GM23338 (cell line): ENCODE results near the gene MYH6. TPM values are rescaled to one million over a fixed set of nuclear protein-coding genes. Genes with fewer than 3 reads are reported as not detected.
A peak's percentile ranks its signal among the peaks of the same experiment; 100 is the strongest.

ENCODE experiments used
- ATAC-seq: fragments of 200-7000 bp; cut with Tn5 transposase; 3 replicates; pipeline ENCODE4 v1.9.1; 2020
- DNase-seq: peaks from one replicate; pipeline ENCODE4 v3.0.0-alpha.2; 2015; ENCODE audit warnings: low spot score
- H2AFZ ChIP-seq: fragments of 200-600 bp; sonication (generic); 2 replicates; pipeline ENCODE4 v1.8.0; 2016; ENCODE audit warnings: antibody characterized with exemption, mild to moderate bottlenecking, moderate library complexity
- H3F3A ChIP-seq: fragments of 200-600 bp; sonication (generic); replicated peaks from 2 replicates; pipeline ENCODE4 v1.8.0; 2017; ENCODE audit warnings: antibody characterized with exemption, mixed run types, low read depth
- H3K27ac ChIP-seq: fragments of 200-600 bp; sonication (generic); 2 replicates; pipeline ENCODE4 v1.6.1; 2016; ENCODE audit warnings: low read depth
- H3K27me3 ChIP-seq: fragments of 200-600 bp; sonication (generic); 2 replicates; pipeline ENCODE4 v1.8.0; 2016; ENCODE audit warnings: mild to moderate bottlenecking, mixed run types, moderate library complexity; ENCODE audit not compliant: insufficient read depth
- H3K36me3 ChIP-seq: fragments of 200-600 bp; sonication (generic); 2 replicates; pipeline ENCODE4 v1.8.0; 2016; ENCODE audit warnings: mild to moderate bottlenecking; ENCODE audit not compliant: insufficient read depth
- H3K4me1 ChIP-seq: fragments of 200-600 bp; sonication (generic); 2 replicates; pipeline ENCODE4 v1.8.0; 2016; ENCODE audit warnings: mild to moderate bottlenecking, moderate library complexity; ENCODE audit not compliant: insufficient read depth
- H3K4me2 ChIP-seq: fragments of 200-600 bp; sonication (generic); 2 replicates; pipeline ENCODE4 v1.7.1; 2017; ENCODE audit warnings: mixed run types
- H3K4me3 ChIP-seq: fragments of 200-600 bp; sonication (generic); 2 replicates; pipeline ENCODE4 v1.6.1; 2016; ENCODE audit warnings: mixed run types
- H3K79me2 ChIP-seq: fragments of 200-600 bp; sonication (generic); replicated peaks from 2 replicates; pipeline ENCODE4 v1.8.0; 2017; ENCODE audit warnings: mild to moderate bottlenecking; ENCODE audit not compliant: insufficient read depth
- H3K9me2 ChIP-seq: fragments of 200-600 bp; sonication (generic); 2 replicates; pipeline ENCODE4 v1.8.0; 2017; ENCODE audit not compliant: insufficient read depth
- H4K20me1 ChIP-seq: fragments of 200-600 bp; sonication (generic); replicated peaks from 2 replicates; pipeline ENCODE4 v1.8.0; 2017; ENCODE audit warnings: mild to moderate bottlenecking; ENCODE audit not compliant: insufficient read depth
- H3K27ac Mint-ChIP-seq: 2 replicates; pipeline ENCODE4 v1.8.0; 2020; ENCODE audit warnings: inconsistent platforms, mild to moderate bottlenecking, moderate library complexity, mixed read lengths
- H3K27me3 Mint-ChIP-seq: 3 replicates; pipeline ENCODE4 v1.8.0; 2022; ENCODE audit warnings: low read depth, mild to moderate bottlenecking, moderate library complexity, mixed read lengths, inconsistent platforms; ENCODE audit not compliant: insufficient read depth, poor library complexity
- H3K36me3 Mint-ChIP-seq: 3 replicates; pipeline ENCODE4 v1.8.0; 2021; ENCODE audit warnings: low read depth, mild to moderate bottlenecking, inconsistent platforms, moderate library complexity, mixed read lengths
- H3K4me1 Mint-ChIP-seq: 3 replicates; pipeline ENCODE4 v1.8.0; 2020; ENCODE audit warnings: mild to moderate bottlenecking, inconsistent platforms, mixed read lengths
- H3K4me3 Mint-ChIP-seq: 3 replicates; pipeline ENCODE4 v1.8.0; 2021; ENCODE audit warnings: moderate library complexity, mild to moderate bottlenecking, inconsistent platforms, mixed read lengths
- H3K9me3 Mint-ChIP-seq: 3 replicates; pipeline ENCODE4 v1.8.0; 2020; ENCODE audit warnings: moderate library complexity, mild to moderate bottlenecking, inconsistent platforms, mixed read lengths
- CREB1 ChIP-seq: fragments of 250-450 bp; sonication (Bioruptor Pico); IDR thresholded peaks from 2 replicates; pipeline ENCODE4 v1.5.0; 2020; ENCODE audit warnings: low read depth, mild to moderate bottlenecking, moderate library complexity
- EZH2 ChIP-seq: fragments of 200-600 bp; sonication (generic); IDR thresholded peaks from one replicate; pipeline ENCODE4 v1.8.0; 2017; ENCODE audit warnings: antibody characterized with exemption, mild to moderate bottlenecking, low read depth; ENCODE audit not compliant: unreplicated experiment
- JUNB ChIP-seq: IDR thresholded peaks from one replicate; pipeline ENCODE4 v1.6.1; 2016; ENCODE audit warnings: antibody characterized with exemption; ENCODE audit not compliant: unreplicated experiment
- POLR2AphosphoS5 ChIP-seq: IDR thresholded peaks from 2 replicates; pipeline ENCODE4 v1.6.1; 2016; ENCODE audit warnings: antibody characterized with exemption, low read depth
- STAT1 ChIP-seq: IDR thresholded peaks from one replicate; pipeline ENCODE4 v1.6.1; 2016; ENCODE audit warnings: antibody characterized with exemption; ENCODE audit not compliant: unreplicated experiment
- ZNF114 ChIP-seq: fragments of 250-450 bp; sonication (Bioruptor Pico); IDR thresholded peaks from 2 replicates; pipeline ENCODE4 v1.5.0; 2020; ENCODE audit warnings: mild to moderate bottlenecking, moderate library complexity
- polyA plus RNA-seq: library from polyadenylated mRNA; unstranded; fragments of >200 nt; fragmentation: Nextera tagmentation; extraction: Ambion mirVana; gene quantifications from 2 replicates; pipeline ENCODE4 v1.2.1, GENCODE V29; 2016
- total RNA-seq: library from RNA; depleted of rRNA; stranded (reverse); fragments of >200 nt; shearing (Covaris generic); gene quantifications from 2 replicates; pipeline ENCODE4 v1.2.3, GENCODE V29; 2014
- TF ChIP-seq, protein P1 (sequence below), 2 experiments: fragments of 200-600 bp in 1 of 2; sonication (generic) in 1 of 2; conservative IDR thresholded peaks; 2 replicates each; pipeline versions ENCODE4 v1.5.1 to v1.6.1; 2016 to 2017; ENCODE audit warnings: antibody characterized with exemption in 2 of 2, low read depth in 2 of 2, mild to moderate bottlenecking in 2 of 2, moderate library complexity in 1 of 2
- TF ChIP-seq, protein P2 (sequence below): IDR thresholded peaks from one replicate; pipeline ENCODE4 v1.6.1; 2018; ENCODE audit warnings: antibody characterized with exemption; ENCODE audit not compliant: unreplicated experiment
- TF ChIP-seq, protein P3 (sequence below): IDR thresholded peaks from 2 replicates; pipeline ENCODE4 v1.6.1; 2016; ENCODE audit warnings: antibody characterized with exemption

Gene MYH6
- total and polyA plus RNA-seq, 2 experiments from 2014 or later = 0.03 to 0.10 TPM

DNA sequence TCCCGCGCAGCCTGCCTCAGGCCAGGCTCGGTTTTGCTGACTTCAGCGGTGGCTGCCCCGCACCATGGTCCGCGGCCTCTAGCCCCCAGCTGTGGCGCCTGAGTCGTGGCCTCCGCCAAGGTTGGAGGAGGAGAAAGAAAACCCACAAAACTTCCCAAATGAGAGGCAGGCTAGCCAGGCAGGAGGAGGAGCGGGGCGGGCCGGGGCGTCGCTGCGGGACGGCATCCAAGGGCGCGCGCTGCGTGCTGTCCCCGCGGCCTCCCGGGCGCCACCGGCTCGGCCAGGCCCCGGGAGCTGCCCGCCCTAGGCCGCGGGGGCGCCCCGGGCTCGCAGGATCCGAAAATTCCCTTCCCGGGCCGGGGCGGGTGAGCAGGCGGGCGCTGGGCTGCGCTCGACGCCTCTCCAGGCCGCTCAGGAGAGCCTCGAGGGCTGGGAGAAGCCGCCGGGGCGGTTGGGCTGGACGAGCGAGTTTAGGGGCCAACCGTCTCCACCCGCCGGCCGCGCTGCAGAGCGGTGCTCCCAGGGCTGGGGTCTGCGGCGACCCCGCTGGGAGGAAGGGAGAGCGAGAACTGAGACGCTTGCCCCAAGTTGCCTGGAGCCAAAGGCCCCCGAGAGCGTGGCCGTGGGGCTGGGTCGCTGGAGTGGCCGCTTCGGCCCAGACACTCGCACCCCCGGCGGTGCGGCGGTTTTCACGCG, 42.9 kb downstream of the MYH6 start, which contains the start of gene EFS:
Gene EFS (minus strand): TSS at position 137 of the 696 bp plus-strand sequence. CDS start 147 bp downstream, outside the sequence.
- Histone ChIP-seq H3K4me2 (peak within 1 kb of the TSS; percentile 97), H3K27me3 (peaks cover 37% of the 10 kb centered on the region), H3K9me2 (peaks cover 4% of the 10 kb centered on the region; the same call in 1 of the 2 replicates), H3K27ac (peak within 1 kb of the TSS; percentile 78; the same call in 1 of the 2 replicates), H3K36me3 (no peaks in the 10 kb centered on the region), H3F3A (peaks cover 18% of the 10 kb centered on the region), H3K79me2 (peaks cover 6% of the 10 kb centered on the region; the same call in 1 of the 2 replicates), H4K20me1 (peaks cover 3% of the 10 kb centered on the region; the same call in 1 of the 2 replicates), H3K4me1 (peaks cover 30% of the 10 kb centered on the region), H3K4me3 (peak within 1 kb of the TSS; percentile 87), H2AFZ (peak within 1 kb of the TSS; percentile 95)
- Mint-ChIP-seq H3K4me1 (peaks cover 45% of the 10 kb centered on the region), H3K27ac (0 out of 2 replicates have a peak within 1 kb of the TSS, but pooled peaks have one; percentile 50), H3K36me3 (peaks cover 17% of the 10 kb centered on the region), H3K27me3 (peaks cover 37% of the 10 kb centered on the region), H3K4me3 (peak within 1 kb of the TSS; percentile 90), H3K9me3 (no peaks in the 10 kb centered on the region; the same call in 2 of the 3 replicates)
- ATAC-seq = peak; percentile 17
- DNase-seq = peak; percentile 70
- TF ChIP-seq, protein P1, sequence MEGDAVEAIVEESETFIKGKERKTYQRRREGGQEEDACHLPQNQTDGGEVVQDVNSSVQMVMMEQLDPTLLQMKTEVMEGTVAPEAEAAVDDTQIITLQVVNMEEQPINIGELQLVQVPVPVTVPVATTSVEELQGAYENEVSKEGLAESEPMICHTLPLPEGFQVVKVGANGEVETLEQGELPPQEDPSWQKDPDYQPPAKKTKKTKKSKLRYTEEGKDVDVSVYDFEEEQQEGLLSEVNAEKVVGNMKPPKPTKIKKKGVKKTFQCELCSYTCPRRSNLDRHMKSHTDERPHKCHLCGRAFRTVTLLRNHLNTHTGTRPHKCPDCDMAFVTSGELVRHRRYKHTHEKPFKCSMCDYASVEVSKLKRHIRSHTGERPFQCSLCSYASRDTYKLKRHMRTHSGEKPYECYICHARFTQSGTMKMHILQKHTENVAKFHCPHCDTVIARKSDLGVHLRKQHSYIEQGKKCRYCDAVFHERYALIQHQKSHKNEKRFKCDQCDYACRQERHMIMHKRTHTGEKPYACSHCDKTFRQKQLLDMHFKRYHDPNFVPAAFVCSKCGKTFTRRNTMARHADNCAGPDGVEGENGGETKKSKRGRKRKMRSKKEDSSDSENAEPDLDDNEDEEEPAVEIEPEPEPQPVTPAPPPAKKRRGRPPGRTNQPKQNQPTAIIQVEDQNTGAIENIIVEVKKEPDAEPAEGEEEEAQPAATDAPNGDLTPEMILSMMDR (conservative IDR thresholded peaks at IDR 0.05; ENCODE audit: low read depth in 2 of 2) = no peak
- no peak for TF ChIP-seq JUNB
- no peak for TF ChIP-seq ZNF114 (CRISPR knock-in tag)
- TF ChIP-seq STAT1 = no peak
- TF ChIP-seq EZH2 = peak; percentile 7
- no peak for TF ChIP-seq POLR2AphosphoS5

DNA sequence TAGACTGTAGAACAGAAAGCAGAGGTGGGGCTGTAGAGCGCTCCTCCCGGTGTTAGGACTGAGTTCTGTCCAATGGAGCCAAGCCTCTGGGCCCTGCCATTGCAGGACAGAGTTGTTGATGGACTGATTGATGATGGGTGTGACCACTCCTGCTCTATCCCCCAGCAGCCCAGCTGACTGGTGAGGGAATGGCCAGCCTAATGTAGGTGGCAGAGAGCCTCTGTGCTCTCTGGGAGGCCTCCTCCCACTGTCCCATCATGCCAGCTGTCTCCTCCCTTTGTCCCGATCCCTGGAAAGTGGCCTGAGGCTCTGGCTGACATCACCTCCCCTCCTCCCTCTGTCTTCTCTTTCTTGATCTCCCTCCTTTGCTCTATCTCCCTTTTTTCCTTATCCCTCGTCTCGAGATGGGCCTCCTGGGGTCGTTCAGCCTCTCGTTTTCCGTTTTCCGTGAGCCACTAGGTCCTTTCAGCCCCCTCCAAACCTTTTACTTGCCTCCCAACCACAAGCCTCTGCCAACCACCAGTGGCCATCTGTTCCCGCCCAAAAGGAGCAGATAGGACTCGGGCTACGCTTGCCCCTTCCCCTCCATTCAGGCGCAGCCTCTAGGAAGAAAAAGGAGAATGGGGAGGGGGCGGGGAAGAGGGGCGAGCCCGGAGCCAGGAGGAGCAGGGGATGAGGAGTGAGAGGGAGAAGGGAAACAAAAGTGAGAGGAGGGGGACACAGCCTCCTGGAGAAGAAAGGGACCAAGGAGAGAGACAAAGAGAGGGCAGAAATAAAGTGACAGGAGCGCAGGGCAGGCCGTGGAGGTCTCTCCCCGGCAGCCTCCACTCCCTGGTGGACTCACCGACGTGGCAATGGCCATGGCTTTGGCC, 43.7 kb downstream of the MYH6 start:
- Histone ChIP-seq H3K27me3 (peaks cover 37% of the 10 kb centered on the region), H4K20me1 (peaks cover 3% of the 10 kb centered on the region; the same call in 1 of the 2 replicates), H3K4me1 (peaks cover 30% of the 10 kb centered on the region), H3K4me3 (peak overlapping the region; percentile 87), H3F3A (peaks cover 18% of the 10 kb centered on the region), H3K79me2 (peaks cover 6% of the 10 kb centered on the region; the same call in 1 of the 2 replicates), H3K9me2 (peaks cover 4% of the 10 kb centered on the region; the same call in 1 of the 2 replicates), H2AFZ (peak overlapping the region; percentile 95; the same call in 1 of the 2 replicates), H3K36me3 (no peaks in the 10 kb centered on the region), H3K27ac (0 out of 2 replicates have a peak overlapping the region, but pooled peaks have one; percentile 70), H3K4me2 (peak overlapping the region; percentile 97)
- Mint-ChIP-seq H3K9me3 (no peaks in the 10 kb centered on the region; the same call in 2 of the 3 replicates), H3K27ac (0 out of 2 replicates have a peak overlapping the region, but pooled peaks have one; percentile 50), H3K27me3 (peaks cover 37% of the 10 kb centered on the region), H3K36me3 (peaks cover 19% of the 10 kb centered on the region), H3K4me3 (peak overlapping the region; percentile 90), H3K4me1 (peaks cover 45% of the 10 kb centered on the region)
- TF ChIP-seq EZH2 (peak; percentile 22), POLR2AphosphoS5 (0 out of 2 replicates have a peak, but pooled peaks have one; percentile 24), JUNB (no peak), CREB1 (CRISPR knock-in tag) (no peak), ZNF114 (CRISPR knock-in tag) (no peak)
- TF ChIP-seq, protein P2, sequence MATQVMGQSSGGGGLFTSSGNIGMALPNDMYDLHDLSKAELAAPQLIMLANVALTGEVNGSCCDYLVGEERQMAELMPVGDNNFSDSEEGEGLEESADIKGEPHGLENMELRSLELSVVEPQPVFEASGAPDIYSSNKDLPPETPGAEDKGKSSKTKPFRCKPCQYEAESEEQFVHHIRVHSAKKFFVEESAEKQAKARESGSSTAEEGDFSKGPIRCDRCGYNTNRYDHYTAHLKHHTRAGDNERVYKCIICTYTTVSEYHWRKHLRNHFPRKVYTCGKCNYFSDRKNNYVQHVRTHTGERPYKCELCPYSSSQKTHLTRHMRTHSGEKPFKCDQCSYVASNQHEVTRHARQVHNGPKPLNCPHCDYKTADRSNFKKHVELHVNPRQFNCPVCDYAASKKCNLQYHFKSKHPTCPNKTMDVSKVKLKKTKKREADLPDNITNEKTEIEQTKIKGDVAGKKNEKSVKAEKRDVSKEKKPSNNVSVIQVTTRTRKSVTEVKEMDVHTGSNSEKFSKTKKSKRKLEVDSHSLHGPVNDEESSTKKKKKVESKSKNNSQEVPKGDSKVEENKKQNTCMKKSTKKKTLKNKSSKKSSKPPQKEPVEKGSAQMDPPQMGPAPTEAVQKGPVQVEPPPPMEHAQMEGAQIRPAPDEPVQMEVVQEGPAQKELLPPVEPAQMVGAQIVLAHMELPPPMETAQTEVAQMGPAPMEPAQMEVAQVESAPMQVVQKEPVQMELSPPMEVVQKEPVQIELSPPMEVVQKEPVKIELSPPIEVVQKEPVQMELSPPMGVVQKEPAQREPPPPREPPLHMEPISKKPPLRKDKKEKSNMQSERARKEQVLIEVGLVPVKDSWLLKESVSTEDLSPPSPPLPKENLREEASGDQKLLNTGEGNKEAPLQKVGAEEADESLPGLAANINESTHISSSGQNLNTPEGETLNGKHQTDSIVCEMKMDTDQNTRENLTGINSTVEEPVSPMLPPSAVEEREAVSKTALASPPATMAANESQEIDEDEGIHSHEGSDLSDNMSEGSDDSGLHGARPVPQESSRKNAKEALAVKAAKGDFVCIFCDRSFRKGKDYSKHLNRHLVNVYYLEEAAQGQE = no peak
- TF ChIP-seq, protein P3, sequence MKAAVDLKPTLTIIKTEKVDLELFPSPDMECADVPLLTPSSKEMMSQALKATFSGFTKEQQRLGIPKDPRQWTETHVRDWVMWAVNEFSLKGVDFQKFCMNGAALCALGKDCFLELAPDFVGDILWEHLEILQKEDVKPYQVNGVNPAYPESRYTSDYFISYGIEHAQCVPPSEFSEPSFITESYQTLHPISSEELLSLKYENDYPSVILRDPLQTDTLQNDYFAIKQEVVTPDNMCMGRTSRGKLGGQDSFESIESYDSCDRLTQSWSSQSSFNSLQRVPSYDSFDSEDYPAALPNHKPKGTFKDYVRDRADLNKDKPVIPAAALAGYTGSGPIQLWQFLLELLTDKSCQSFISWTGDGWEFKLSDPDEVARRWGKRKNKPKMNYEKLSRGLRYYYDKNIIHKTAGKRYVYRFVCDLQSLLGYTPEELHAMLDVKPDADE = no peak
- ATAC-seq (peak; percentile 5), DNase-seq (peak; percentile 79)
